Esophagus muscularis mucosa (tissue), 4 donors: Measurements from ENCODE around the gene KRT8. TPM values are rescaled to one million over a fixed set of nuclear protein-coding genes. Genes with fewer than 3 reads are reported as not detected.
A peak's percentile ranks its signal among the peaks of the same experiment; 100 is the strongest.
"Not testable (repeated sequence)": the region's sequence is repeated elsewhere in the genome, so short reads cannot be mapped to it uniquely, and the experiment has no call there.

Experiments used
- DNase-seq: peaks from one replicate; pipeline ENCODE4 v3.0.0-alpha.2; 2017; ENCODE audit errors: extremely low spot score
- H3K27ac ChIP-seq, 4 donors: fragments of 200-600 bp; sonication (generic); replicated peaks in 1 of 4; 1 replicate in 3 of 4; 2 replicates in 1 of 4; pipeline ENCODE4 v1.5.1; 2016 to 2019; ENCODE audit warnings: mild to moderate bottlenecking in 1 of 4
- H3K27me3 ChIP-seq, 4 donors: fragments of 200-600 bp; sonication (generic); one replicate each; pipeline versions ENCODE4 v1.5.1 to v1.6.0; 2016 to 2019
- H3K36me3 ChIP-seq, 4 donors: fragments of 200-600 bp; sonication (generic); one replicate each; pipeline ENCODE4 v1.5.1; 2016 to 2019
- H3K4me1 ChIP-seq, 4 donors: fragments of 200-600 bp; sonication (generic); one replicate each; pipeline ENCODE4 v1.5.1; 2016 to 2019
- H3K4me3 ChIP-seq, 4 donors: fragments of 200-600 bp; sonication (generic); 1 replicate in 2 of 4; 2 replicates in 2 of 4; pipeline ENCODE4 v1.5.1; 2016 to 2019; ENCODE audit warnings: mild to moderate bottlenecking in 4 of 4, moderate library complexity in 1 of 4
- H3K9me3 ChIP-seq, 4 donors: fragments of 200-600 bp; sonication (generic); 1 replicate in 3 of 4; 2 replicates in 1 of 4; pipeline ENCODE4 v1.5.1; 2016 to 2019
- EP300 ChIP-seq: sonication (generic); formaldehyde crosslinking; IDR thresholded peaks from one replicate; pipeline ENCODE4 v1.6.1; 2017; ENCODE audit warnings: antibody characterized with exemption
- POLR2A ChIP-seq: fragments of 450-650 bp; IDR thresholded peaks from one replicate; pipeline ENCODE4 v1.6.1; 2017; ENCODE audit warnings: antibody characterized with exemption, moderate library complexity, mild to moderate bottlenecking, low read depth
- POLR2AphosphoS5 ChIP-seq, 2 donors: sonication (generic); formaldehyde crosslinking; IDR thresholded peaks; one replicate each; pipeline ENCODE4 v1.6.1; 2017; ENCODE audit warnings: antibody characterized with exemption in 2 of 2
- WGBS: methylation state at CpG from one replicate; pipeline ENCODE4 v1.1.5; 2018; 5-methylcytosine and 5-hydroxymethylcytosine counted together
- intact Hi-C: fragments of 100-400 bp; cut with DNase I; formaldehyde crosslinking; loops from one replicate; pipeline ENCODE4 v1.15.1; 2023
- total RNA-seq, 4 donors: library from RNA; depleted of rRNA; stranded (reverse); fragments of >200 nt; gene quantifications; one replicate each; pipeline versions ENCODE4 v1.1.0 to v1.2.1, GENCODE V29; 2016
- TF ChIP-seq, protein P1 (sequence below), 3 experiments: fragments of 200-600 bp in 2 of 3; fragments of 450-650 bp in 1 of 3; sonication (generic) in 2 of 3; IDR thresholded peaks; one replicate each; pipeline ENCODE4 v1.5.1; 2017 to 2019; ENCODE audit warnings: antibody characterized with exemption in 3 of 3, mild to moderate bottlenecking in 2 of 3, moderate library complexity in 1 of 3

The KRT8 gene
- 100 to 1,000 TPM; 136 to 508 (median 387) TPM for total RNA-seq

DNA sequence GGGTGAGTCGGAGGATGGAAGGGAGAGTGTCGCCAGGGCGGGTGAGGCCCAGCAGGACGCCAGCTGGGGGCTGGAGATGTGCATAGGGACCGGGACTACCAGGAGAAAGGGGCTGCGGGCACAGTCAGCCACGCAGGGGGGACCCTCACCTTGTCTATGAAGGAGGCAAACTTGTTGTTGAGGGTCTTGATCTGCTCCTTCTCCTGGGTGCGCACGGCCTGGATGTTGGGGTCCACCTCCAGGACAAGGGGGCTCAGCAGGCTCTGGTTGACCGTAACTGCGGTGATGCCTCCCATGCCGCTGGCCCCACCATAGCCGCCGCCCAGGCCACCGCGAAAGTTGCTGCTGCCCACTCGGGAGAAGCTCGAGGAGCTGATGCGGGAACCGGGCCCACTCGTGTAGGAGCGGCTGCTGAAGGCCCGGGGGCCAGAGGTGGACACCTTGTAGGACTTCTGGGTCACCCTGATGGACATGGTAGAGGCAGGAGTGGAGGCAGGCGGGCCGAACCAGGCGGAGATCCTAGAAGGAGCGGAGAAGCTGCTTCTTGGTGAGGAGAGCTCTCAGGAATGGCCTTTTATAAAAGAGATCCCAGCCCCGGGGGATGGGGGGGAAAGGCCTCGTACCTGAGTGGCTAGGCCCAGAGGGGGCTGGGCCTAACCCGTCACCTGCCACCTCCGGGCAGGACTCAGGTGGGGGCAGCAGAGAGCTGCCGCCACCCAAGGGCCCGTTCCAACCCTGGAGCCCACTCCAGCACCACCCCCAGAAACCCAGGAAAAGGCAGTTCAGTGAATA lies at the start of gene KRT8:
KRT8 (minus strand) TSS at position 568 of the 792 bp plus-strand sequence; CDS start at position 473, 95 bp downstream.
- H3K27me3 ChIP-seq, DNase-seq, H3K9me3 ChIP-seq: not testable (repeated sequence)
- peaks cover 7 to 77% (median 60%) of the 10 kb centered on the region in 4 donors for H3K4me1 ChIP-seq
- H3K36me3 ChIP-seq: peaks cover 8 to 22% (median 19%) of the 10 kb centered on the region in 4 donors
- peak within 1 kb of the TSS; percentile 66 to 71 (median 69) for H3K4me3 ChIP-seq
- TF ChIP-seq, protein P1, sequence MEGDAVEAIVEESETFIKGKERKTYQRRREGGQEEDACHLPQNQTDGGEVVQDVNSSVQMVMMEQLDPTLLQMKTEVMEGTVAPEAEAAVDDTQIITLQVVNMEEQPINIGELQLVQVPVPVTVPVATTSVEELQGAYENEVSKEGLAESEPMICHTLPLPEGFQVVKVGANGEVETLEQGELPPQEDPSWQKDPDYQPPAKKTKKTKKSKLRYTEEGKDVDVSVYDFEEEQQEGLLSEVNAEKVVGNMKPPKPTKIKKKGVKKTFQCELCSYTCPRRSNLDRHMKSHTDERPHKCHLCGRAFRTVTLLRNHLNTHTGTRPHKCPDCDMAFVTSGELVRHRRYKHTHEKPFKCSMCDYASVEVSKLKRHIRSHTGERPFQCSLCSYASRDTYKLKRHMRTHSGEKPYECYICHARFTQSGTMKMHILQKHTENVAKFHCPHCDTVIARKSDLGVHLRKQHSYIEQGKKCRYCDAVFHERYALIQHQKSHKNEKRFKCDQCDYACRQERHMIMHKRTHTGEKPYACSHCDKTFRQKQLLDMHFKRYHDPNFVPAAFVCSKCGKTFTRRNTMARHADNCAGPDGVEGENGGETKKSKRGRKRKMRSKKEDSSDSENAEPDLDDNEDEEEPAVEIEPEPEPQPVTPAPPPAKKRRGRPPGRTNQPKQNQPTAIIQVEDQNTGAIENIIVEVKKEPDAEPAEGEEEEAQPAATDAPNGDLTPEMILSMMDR (IDR thresholded peaks at IDR 0.05): peak; percentile 37 to 54 (median 37)
- TF ChIP-seq POLR2AphosphoS5 (IDR thresholded peaks at IDR 0.05): peak; percentile 81 to 97
- peak; percentile 45 for TF ChIP-seq POLR2A
- intact Hi-C loops: loop anchor here (5.0 kb wide), 1 partner anchor 78 kb away; no protein-coding TSS in a partner anchor
- WGBS: 56% methylated on average over 28 of the region's 33 CpGs
- H3K27ac ChIP-seq: peak within 1 kb of the TSS; percentile 90 to 93 (median 90)

DNA sequence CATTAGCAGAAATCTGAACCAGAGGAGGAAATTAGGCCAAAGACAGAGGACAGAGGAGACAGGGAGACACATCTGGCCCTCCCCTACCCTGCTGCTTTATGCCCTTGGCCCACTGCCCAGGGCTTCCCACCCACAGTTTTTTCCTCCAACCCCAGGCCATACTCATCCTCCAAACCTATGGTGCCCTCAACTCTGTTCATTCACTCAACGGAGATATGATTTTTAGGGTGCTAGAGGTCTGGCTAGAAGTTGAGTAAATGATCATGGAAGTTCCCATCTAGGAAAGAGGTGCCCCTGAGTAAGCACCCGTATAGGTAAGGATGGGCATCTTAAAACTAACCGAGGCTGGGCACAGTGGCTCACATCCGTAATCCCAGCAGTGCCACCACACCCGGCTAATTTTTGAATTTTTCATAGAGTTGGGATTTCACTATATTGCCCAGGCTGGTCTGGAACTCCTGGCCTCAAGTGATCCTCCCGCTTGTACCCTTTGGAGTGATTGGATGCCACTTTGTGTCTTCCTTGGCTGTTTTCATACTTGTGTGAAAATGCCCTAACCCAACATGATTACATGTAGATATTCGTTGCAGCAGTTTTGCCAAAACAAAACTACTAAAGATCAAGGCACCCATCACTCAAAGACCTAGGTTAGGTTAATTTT lies 48.4 kb upstream of the KRT8 start:
- no peak overlapping the region for H3K27ac ChIP-seq
- peaks cover 0 to 3% (median 0%) of the 10 kb centered on the region in 4 donors for H3K36me3 ChIP-seq
- TF ChIP-seq, protein P1 (IDR thresholded peaks at IDR 0.05): no peak
- TF ChIP-seq POLR2AphosphoS5 (IDR thresholded peaks at IDR 0.05) (no peak), EP300 (no peak), POLR2A (no peak)
- no peak for DNase-seq
- no peaks in the 10 kb centered on the region for H3K9me3 ChIP-seq
- 91% methylated on average over 7 of the region's 7 CpGs for WGBS
- peaks cover 0 to 17% (median 0%) of the 10 kb centered on the region in 4 donors for H3K27me3 ChIP-seq
- H3K4me3 ChIP-seq: no peak overlapping the region
- intact Hi-C loops: no loop called here
- peaks cover 8 to 16% (median 14%) of the 10 kb centered on the region in 4 donors for H3K4me1 ChIP-seq

DNA sequence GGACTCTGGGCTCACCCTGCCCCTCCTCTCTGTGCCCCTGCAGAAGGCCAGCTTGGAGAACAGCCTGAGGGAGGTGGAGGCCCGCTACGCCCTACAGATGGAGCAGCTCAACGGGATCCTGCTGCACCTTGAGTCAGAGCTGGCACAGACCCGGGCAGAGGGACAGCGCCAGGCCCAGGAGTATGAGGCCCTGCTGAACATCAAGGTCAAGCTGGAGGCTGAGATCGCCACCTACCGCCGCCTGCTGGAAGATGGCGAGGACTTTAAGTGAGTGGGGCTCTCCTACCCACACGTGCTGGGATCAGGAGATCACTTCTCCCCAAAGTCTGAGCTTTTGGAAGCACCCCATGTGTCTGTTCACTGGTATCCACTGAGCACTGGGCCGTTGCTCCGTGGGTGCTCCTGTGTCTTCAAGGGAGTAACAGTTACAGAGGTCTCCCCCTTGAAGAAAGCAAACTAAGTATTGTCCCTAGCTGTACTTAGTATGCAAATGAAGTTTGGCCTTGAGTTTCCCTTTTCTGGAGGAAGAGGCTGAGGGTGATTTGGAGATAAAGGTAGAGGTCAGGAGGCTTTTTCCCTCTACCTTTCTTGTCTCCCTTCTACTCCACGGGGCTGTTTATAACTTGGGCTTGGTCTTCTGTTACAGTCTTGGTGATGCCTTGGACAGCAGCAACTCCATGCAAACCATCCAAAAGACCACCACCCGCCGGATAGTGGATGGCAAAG lies 47.4 kb upstream of the KRT8 start:
- TF ChIP-seq, protein P1 (IDR thresholded peaks at IDR 0.05): peak in 1 of 3 experiments; percentile 17
- no peak for TF ChIP-seq POLR2AphosphoS5 (IDR thresholded peaks at IDR 0.05)
- WGBS: 80% methylated on average over 14 of the region's 15 CpGs
- DNase-seq: no peak
- Histone ChIP-seq H3K27ac (no peak overlapping the region), H3K9me3 (no peaks in the 10 kb centered on the region), H3K4me1 (peaks cover 8 to 16% (median 14%) of the 10 kb centered on the region in 4 donors), H3K4me3 (no peak overlapping the region), H3K36me3 (peaks cover 0 to 3% (median 0%) of the 10 kb centered on the region in 4 donors), H3K27me3 (peaks cover 0 to 17% (median 0%) of the 10 kb centered on the region in 4 donors)
- intact Hi-C loops: no loop called here

DNA sequence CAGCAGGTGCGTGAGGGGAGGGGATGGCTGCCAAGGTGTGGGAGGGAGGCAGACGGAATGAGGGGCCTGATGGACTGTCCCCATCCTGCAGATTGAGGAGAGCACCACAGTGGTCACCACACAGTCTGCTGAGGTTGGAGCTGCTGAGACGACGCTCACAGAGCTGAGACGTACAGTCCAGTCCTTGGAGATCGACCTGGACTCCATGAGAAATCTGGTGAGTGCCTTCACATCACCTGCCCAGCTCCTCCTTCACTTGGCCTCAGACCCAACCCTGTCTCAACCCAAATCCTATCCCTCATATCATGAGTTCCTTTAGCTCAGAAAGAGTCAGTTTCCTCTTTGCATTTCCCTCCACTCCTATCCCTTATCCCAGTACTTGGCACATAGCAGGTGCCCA lies 46.8 kb upstream of the KRT8 start:
- no peak overlapping the region for H3K4me3 ChIP-seq
- DNase-seq: no peak
- H3K27ac ChIP-seq: no peak overlapping the region
- H3K36me3 ChIP-seq: peaks cover 0 to 3% (median 0%) of the 10 kb centered on the region in 4 donors
- H3K27me3 ChIP-seq: peaks cover 0 to 17% (median 0%) of the 10 kb centered on the region in 4 donors
- intact Hi-C loops: no loop called here
- 95% methylated on average over 6 of the region's 6 CpGs for WGBS
- TF ChIP-seq POLR2A (no peak), EP300 (no peak), POLR2AphosphoS5 (IDR thresholded peaks at IDR 0.05) (no peak)
- TF ChIP-seq, protein P1 (IDR thresholded peaks at IDR 0.05): no peak
- peaks cover 8 to 16% (median 14%) of the 10 kb centered on the region in 4 donors for H3K4me1 ChIP-seq
- no peaks in the 10 kb centered on the region for H3K9me3 ChIP-seq
